ENCODE data around the gene RNU6-1.

The RNU6-1 gene

DNA sequence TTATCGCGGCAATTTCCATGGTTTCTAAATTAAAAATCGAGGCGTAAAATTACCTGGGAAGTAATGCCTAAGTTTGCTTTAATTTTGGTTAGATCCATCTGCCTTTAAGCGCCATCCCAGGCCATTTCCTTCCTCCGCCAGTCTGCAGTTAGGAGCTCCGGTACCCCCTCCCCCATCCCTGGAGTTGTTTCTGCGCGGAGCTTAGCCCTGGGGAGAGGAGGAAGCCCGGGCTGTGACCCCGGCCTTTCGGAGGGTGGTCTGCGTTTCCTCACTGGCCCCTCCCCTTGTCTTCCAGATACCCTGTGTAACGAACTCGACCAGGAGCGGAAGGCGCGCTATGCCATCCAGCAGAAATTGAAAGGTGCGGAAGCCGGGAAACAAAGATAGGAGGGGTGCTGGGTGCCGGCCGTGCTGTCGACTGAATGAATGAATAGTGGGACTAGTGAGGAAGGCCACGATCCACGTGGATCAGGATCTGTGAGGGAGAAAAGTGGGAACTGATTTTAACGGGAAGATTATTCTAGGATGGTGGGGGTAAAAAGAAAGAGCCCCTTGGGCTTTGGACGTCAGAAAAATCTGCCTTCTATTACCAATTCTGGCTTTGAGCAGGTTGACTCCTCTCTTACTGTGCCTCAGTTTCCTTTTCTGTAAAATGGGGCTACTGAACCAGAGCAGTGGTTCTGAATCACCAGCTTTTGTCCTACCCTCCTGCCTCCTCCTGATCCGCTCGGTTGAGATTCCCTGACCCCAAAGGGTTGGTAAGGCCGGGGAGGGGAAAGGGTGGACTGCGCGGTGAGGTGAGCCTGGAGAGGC lies 6.7 kb downstream of the RNU6-1 start:
- DNase-seq (ENCODE audit: low spot score): peak; percentile 40

DNA sequence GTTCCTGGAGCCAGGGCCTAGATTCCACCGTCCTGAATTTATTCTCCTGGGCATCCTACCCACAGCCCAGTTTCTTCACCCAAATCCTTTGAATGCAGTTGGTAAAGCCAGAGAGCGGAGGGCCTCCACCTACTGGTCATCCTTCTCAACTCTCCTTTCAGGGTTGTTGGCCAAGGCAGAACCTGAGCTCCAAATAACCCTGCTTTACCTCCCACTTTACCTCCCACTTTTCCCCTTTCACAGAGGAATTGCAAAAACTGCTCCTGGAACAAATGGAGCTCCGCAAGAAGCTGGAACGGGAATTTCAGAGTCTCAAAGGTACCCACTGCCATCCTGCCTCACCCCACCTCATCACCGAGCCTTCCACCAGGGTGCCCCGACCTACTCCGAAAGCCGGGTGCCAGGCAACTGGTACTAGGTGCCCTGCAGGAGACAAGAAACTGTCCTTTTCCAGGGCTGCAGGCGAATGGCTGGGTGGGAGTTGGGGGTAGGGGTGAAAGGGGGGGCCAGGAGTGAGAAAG lies 7.8 kb downstream of the RNU6-1 start:
- DNase-seq (ENCODE audit: low spot score): peak; percentile 26

DNA sequence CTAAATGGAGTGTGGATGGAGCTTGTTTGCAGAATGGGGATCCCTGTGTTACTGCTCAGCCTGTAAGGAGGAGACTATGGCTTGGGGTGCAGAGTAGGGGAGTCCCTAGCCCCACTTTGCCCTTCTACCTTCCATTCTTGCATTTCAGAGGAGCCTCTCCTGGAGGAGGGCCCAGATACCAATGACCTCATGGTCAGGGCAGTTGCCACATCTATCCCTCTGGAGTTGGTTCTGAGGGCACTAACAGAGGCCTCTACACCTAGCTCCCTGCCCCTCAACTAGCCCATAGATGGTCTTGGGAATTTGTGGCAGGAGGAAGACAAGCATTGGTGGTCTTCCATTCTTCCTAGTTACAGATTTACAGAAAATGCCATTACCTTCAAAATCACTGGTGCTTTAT lies 8.5 kb downstream of the RNU6-1 start:
- no peak for DNase-seq (ENCODE audit: low spot score)

DNA sequence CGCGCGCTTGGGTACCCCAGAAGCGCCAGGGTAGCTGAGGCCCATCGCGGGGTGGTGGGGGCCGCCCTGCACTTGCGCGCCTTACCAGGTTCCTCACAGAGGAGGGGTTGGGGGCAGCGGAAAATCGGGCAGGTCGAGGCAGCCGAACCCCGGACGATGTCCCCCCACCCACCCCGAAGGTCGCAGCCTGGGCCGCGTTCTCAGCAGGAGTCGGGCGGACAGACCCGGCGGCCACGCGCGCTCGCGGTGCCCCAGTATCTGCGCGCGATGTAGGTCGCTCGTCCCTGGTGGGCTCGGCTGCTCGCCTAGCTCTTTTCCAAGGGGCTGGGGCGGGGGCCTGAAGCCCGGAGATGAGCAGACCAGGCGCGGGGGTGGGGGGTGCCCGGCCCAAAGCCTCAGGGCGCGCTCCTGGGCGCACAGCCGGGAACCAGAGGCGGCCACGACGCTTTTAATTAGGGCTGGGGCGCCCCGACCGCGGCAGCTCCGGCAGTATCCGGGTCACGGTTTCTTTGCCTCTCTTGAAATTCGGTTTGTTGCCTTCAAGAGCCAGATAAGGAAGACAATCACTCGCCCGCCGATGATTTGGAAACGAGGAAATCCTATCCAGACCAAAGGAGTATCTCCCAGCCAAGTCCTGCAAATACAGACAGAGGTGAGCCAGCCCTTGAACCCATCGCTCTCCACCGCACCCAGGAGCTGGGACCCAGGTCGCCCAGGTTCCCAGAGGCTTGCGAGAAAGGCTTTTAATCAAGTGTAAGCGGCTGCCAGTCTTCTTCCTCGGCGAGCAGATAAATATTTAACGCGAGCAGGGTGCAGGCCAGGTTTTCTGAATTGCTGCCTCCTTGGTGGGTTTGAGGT lies 10.0 kb downstream of the RNU6-1 start:
- DNase-seq (ENCODE audit: low spot score): no peak

DNA sequence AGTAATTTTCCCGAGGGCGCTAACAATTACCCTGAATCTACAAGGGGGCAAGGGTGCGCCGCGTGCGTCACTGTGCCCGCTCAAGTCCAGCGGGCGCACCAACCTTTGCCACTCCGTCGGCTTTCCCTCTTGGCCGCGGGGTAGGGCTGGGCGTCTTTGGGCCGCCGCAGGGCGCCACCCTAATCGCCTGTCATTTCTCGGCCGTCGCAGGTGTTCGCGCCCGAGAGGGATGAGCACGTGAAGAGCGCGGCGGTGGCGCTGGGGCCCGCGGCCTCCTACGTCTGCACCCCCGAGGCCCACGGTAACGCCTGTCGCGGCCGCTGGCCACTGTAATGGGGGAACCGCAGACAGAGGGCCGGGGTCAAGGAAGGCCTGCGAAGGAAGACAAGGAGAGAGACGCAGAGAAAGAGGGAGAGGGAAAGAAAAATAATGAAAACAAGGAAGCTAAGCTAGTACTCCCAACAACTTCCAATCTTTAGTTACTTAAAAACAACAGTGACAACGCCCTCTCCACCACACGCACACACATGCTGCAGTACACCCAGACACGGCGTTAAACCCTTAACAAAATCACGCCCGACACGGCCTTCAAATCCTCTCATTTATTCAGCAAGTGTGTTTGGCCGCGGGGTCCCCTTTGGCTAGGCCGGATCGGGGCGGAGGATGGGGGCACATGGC lies 10.7 kb downstream of the RNU6-1 start:
- DNase-seq (ENCODE audit: low spot score): no peak

DNA sequence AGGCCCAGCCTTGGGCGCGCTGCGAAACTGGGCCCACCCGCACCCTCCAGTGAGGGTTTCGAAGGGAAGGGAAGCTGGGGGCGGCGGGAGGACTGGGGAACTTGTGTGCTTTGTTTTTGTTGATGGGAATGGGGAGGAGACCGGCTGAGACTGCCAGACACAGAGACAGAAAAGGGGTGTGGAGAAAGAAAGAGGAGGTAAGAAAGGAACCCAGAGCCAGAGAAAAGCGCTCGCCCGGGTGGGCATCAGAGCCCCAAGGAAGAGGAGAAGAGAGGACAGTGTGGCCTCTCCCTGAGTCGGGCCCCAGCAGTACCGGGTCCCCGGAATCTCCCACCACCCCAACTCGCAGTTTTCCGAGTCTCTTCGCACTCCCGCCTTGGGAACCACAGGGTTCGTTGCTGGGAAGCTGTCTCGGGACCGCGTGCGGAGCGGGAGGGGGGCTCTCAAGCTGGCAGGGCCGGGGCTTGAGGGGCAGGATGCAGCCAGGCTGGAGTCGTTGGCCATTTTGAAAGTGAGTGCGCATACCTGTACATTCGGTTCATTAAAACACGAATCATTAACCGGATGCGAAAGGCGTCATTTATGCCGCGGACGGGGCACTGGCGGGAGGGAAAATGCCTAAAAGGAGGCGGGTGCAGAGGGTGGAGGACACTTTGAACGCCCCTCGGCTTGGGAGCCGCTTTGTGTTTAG lies 11.4 kb downstream of the RNU6-1 start:
- DNase-seq (ENCODE audit: low spot score): no peak

DNA sequence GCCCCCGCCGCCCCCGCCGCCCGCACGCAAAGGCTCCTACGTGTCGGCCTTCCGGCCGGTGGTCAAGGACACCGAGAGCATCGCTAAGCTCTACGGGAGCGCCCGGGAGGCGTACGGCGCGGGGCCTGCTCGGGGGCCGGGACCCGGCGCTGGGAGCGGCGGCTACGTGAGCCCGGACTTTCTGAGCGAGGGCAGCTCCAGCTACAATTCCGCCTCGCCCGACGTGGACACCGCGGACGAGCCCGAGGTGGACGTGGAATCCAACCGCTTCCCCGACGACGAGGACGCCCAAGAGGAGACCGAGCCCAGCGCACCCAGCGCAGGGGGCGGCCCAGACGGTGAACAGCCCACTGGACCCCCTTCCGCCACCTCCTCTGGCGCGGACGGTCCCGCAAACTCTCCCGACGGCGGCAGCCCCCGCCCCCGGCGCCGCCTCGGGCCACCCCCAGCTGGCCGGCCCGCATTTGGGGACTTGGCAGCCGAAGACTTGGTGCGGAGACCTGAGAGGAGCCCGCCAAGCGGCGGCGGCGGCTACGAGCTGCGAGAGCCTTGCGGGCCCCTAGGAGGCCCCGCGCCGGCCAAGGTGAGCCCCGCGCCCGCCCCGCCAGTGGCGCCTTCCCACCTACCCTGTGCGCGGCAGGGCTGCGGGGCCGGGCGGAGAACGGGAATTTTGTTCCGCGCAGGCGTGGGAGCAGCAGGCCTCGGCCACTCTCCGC lies 12.1 kb downstream of the RNU6-1 start:
- DNase-seq (ENCODE audit: low spot score): no peak

DNA sequence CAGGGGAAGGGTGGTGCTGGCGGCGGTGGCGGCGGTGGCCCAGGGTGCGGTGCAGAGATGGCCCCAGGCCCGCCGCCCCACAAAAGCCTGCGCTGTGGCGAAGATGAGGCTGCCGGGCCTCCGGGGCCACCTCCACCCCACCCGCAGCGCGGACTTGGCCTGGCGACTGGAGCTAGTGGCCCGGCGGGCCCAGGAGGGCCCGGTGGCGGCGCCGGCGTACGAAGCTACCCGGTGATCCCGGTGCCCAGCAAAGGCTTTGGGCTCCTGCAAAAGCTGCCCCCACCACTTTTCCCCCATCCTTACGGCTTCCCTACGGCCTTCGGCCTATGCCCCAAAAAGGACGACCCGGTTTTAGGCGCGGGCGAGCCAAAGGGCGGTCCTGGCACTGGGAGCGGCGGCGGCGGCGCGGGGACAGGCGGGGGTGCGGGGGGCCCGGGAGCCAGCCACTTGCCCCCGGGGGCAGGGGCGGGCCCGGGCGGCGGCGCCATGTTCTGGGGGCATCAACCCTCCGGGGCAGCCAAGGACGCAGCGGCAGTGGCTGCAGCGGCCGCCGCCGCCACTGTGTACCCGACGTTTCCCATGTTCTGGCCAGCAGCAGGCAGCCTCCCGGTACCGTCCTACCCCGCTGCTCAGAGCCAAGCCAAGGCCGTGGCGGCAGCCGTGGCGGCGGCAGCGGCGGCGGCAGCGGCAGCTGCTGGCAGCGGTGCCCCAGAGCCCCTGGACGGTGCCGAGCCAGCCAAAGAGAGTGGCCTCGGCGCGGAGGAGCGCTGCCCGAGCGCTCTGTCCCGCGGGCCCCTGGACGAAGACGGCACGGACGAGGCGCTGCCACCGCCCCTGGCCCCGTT lies 12.9 kb downstream of the RNU6-1 start:
- peak; percentile 18 for DNase-seq (ENCODE audit: low spot score)

DNA sequence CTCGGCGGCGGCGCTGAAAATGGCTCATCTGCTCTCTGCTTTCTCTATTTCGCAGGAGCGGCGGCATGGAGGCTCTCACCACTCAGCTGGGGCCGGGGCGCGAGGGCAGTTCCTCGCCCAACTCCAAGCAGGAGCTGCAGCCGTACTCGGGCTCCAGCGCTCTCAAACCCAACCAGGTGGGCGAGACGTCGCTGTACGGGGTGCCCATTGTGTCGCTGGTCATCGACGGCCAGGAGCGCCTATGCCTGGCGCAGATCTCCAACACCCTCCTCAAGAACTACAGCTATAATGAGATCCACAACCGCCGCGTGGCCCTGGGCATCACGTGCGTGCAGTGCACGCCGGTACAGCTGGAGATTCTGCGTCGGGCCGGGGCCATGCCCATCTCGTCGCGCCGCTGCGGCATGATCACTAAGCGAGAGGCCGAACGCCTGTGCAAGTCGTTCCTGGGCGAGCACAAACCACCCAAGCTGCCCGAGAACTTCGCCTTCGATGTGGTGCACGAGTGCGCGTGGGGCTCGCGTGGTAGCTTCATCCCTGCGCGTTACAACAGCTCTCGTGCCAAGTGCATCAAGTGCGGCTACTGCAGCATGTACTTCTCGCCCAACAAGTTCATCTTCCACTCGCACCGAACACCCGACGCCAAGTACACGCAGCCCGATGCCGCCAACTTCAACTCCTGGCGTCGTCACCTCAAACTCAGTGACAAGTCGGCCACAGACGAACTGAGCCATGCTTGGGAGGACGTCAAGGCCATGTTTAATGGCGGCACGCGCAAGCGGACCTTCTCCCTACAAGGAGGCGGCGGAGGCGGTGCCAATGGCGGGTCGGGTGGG lies 13.7 kb downstream of the RNU6-1 start:
- DNase-seq (ENCODE audit: low spot score): peak; percentile 21

DNA sequence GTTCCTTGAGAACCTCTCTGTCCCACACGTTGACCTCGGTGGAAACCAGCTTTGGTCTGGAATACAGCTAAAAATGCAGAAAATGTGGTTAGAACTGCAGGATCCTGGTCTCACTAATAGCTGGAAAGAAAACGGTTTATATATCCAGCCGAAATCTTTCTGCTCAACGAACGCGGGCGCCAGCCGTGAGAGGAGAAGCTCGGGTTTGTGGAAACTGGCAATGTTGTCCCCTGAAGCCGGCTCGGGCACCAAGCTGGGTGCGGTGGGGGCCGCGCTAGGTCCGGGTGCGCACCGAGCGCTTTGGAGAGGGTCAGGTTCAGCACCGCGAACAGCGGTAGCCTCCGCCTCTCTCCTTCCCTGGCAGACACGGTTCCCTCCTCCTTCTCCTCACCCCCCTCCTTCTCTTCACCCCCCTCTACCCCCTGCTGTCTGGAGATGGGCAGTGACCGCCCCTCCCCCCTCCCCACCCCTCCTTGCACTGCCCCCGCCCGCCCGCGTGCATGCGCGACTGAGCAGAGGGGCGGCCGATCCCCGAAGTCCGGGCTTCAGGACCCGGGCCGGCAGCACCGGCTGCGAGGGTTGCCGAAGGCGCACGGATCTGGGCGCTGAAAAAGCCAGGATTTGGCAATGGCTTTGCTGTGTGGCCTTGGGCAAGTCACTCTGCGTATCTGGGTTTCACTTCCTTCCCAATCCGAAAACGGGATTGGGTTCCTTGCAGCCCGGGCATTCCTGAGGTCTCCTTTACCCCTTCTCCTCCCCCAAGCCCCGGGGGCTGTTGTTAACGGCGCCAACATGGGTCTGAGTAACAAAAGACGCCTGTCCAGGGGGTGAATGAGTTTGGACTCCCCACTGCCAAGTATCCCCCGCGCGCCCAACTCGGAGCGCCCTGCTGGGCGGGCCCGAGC lies 14.6 kb downstream of the RNU6-1 start, which contains the start of gene SKOR1:
Gene SKOR1 (plus strand): TSS at position 534 of the 905 bp plus-strand sequence. CDS start 94 bp downstream, at position 628.
- DNase-seq (ENCODE audit: low spot score): peak; percentile 81

DNA sequence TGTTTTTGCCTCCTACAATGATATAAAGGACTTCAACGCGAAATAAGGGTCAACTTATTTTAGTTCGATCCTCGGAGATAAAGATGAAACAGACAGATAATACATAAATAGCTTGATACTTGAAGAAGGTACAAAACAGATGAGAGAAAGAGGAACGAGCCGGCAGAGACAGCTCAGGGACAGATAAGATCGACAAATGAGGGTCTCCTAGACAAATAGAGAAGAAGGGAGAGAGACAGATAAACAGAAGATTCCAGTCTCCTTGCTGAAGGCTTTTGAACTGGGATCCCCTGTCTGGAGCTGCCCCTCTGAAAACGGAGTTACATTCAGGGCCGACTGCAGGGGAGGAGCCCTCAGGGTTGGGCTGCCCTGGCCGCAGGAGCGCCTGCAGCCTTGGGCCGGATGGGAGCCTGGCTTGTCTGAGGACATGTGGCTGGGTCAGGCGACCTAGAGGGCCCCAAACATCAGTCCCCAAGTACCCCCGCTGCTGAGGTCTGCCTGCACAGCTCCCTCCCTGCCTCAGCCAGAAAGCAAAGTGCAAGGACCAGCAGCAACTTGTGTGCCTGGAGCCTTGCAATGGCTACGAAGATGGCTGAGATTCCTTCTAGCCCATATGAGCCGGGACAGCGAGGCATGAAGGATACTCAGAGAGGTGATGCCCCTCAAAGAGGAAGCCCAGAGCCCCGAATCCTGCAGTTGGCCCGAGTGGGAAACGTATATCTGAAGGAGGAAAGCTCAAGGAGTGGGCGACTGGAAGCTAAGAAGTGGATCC lies 15.5 kb downstream of the RNU6-1 start:
- DNase-seq (ENCODE audit: low spot score): peak; percentile 15

DNA sequence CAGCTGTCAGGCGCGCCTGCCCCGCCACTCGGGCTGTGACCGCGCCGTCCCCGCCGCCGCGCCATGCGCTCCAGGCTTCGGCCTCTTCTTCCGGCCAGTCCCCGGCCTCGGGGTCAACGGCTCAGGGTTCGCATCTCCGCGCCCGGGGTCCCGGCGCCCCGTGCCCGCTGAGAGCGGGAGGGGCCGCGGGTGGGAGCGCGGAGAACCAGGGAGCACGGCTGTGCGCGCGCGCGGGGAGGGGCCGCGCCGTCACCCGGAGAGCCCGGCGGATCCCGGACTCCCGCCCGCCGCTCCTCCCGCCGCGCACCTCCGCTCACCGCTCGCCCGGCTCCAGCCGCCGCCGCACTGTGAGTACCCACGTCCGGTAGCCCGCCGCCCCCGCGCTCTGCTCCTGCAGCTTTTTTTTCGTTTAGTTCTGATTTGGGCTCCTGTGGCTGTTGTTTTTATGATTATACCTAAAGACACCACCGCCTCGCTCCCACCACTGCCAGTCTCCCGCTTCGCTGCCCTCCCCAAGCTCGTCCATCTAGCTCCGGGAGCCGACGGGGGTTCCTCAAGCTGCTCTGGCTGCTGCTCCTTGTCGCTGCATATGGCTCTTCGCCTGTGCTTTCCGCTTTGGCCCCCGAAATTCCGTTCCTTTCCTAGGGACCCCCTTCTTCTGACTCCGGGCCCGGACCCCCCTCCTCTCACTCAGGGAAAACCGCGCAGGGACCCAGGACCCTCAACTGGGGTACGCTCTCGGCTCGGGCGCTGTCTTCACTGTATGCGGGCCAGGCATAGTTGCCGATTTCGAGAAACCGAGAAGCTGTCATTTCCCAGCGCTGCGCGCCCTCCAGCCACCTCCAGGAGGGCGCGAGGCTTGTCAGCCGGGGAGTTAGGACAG lies 16.3 kb downstream of the RNU6-1 start:
- DNase-seq (ENCODE audit: low spot score): peak; percentile 59

DNA sequence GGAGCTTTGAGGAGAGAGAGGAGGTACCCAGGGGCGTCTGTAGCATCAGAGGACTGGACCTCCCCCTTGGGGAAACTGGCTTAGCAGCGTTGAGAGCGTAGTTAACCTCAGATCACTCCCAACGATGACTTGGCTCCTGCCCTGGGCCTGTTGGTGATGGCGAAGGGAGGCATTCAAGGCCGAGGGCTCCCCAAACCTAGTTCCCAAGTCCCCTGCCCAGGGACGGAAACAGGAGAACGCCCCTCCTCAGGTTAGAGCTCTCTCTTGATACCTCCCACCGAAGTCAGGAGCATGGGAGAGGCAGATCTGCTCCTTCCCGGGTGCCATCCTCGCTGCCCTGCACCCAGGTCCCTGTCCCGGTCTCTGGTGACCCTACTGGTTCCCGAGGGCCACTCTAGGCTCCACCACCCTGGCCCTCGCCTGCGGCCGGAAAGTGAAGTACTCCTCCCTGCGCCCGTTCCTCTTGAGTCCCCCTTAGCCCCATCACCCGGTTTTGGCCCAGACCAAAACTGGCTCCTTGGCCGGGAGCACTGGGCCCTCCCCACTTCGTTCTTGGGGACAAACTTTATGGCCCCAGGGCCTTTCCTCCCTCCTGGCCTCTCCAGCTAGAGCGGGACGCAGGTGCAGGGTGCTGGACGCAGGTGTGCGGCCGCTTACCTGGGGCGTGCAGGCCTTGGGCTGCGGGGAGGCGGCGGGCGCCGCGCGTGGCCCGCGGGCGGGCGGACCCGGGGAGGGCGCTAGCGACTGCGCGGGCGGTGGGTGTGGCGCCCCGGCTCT lies 17.1 kb downstream of the RNU6-1 start:
- peak; percentile 37 for DNase-seq (ENCODE audit: low spot score)

DNA sequence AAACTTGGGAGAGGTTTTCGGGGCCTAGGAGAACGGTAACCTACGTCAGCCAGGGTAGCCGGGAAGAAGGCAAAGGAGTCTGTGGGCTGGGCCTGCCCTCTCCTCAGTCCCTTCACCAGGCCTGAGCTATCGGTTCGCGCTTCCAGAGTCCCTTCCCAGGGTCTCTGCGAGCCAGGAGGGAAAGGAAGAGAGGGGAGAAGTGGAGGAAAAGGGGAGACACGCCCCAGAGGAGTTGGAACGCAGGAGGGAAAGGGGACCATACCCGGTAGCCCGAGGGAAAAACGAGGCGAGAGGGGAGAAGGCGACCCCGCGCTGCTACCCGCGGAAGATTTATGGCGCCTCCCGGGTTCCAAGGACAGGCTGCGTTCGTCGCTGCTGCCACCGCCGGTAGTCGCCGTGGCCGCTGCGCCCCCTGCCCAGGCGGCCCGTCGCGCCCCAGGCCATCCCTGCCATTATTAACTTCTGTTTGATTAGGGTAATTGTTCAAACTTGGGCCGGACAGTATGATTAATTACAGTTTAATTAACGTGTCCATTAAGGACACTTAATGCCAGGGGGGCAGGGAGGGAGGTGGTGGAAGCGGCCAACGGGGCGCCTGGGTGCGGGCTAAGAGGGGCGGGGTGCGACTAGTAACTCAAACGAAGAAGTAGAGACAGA lies 17.9 kb downstream of the RNU6-1 start:
- peak; percentile 33 for DNase-seq (ENCODE audit: low spot score)
